ENCODE results near the gene CLIP1.
"Not testable (repeated sequence)": the region's sequence is repeated elsewhere in the genome, so short reads cannot be mapped to it uniquely, and the experiment has no call there.

The CLIP1 gene

GRCh38 chr12:122435186-122435585 lies 12.7 kb upstream of the CLIP1 start:
- DNase-seq (ENCODE audit: low read depth): no peak

- not testable (repeated sequence) for DNase-seq (ENCODE audit: low read depth)
Measured at GRCh38 chr12:122429043-122429442, 6.6 kb upstream of the CLIP1 start.

GRCh38 chr12:122427403-122427802 lies 4.9 kb upstream of the CLIP1 start:
- no peak for DNase-seq (ENCODE audit: low read depth)

GRCh38 chr12:122423258-122424165 lies 1.0 kb upstream of the CLIP1 start:
- no peak for DNase-seq (ENCODE audit: low read depth)

- DNase-seq (ENCODE audit: low read depth): no peak
Measured at GRCh38 chr12:122422730-122423257, 325 bp upstream of the CLIP1 start.

GRCh38 chr12:122421187-122421820 lies 1.2 kb downstream of the CLIP1 start:
- DNase-seq (ENCODE audit: low read depth): no peak

GRCh38 chr12:122420471-122421162 lies 1.9 kb downstream of the CLIP1 start:
- no peak for DNase-seq (ENCODE audit: low read depth)

GRCh38 chr12:122419094-122419493 lies 3.4 kb downstream of the CLIP1 start:
- DNase-seq (ENCODE audit: low read depth): not testable (repeated sequence)

- not testable (repeated sequence) for DNase-seq (ENCODE audit: low read depth)
Measured at GRCh38 chr12:122415665-122416064, 6.8 kb downstream of the CLIP1 start.

- DNase-seq (ENCODE audit: low read depth): no peak
Measured at GRCh38 chr12:122413516-122414404, 8.7 kb downstream of the CLIP1 start.

- no peak for DNase-seq (ENCODE audit: low read depth)
Measured at GRCh38 chr12:122412851-122413433, 9.5 kb downstream of the CLIP1 start.

GRCh38 chr12:122411537-122411936 lies 10.9 kb downstream of the CLIP1 start:
- no peak for DNase-seq (ENCODE audit: low read depth)

- DNase-seq (ENCODE audit: low read depth): no peak
Measured at GRCh38 chr12:122407208-122407607, 15.3 kb downstream of the CLIP1 start.

GRCh38 chr12:122406701-122407164 lies 15.7 kb downstream of the CLIP1 start:
- peak; percentile 87 for DNase-seq (ENCODE audit: low read depth)

- no peak for DNase-seq (ENCODE audit: low read depth)
Measured at GRCh38 chr12:122403831-122404230, 18.6 kb downstream of the CLIP1 start.

- DNase-seq (ENCODE audit: low read depth): no peak
Measured at GRCh38 chr12:122403115-122403770, 19.2 kb downstream of the CLIP1 start.

GRCh38 chr12:122402264-122402663 lies 20.2 kb downstream of the CLIP1 start:
- DNase-seq (ENCODE audit: low read depth): no peak

GRCh38 chr12:122399592-122400373 lies 22.7 kb downstream of the CLIP1 start:
- peak; percentile 88 for DNase-seq (ENCODE audit: low read depth)

GRCh38 chr12:122399254-122399591 lies 23.2 kb downstream of the CLIP1 start:
- no peak for DNase-seq (ENCODE audit: low read depth)

- not testable (repeated sequence) for DNase-seq (ENCODE audit: low read depth)
Measured at GRCh38 chr12:122397981-122398380, 24.5 kb downstream of the CLIP1 start.
